Measurements from ENCODE around the gene DNAH2. TPM values are rescaled to one million over a fixed set of nuclear protein-coding genes. Genes with fewer than 3 reads are reported as not detected.

Gene DNAH2
- total and polyA plus RNA-seq, 2 of the 4 experiments (the other 2 are of a cell fraction): under 0.01 to 0.02 TPM

DNA sequence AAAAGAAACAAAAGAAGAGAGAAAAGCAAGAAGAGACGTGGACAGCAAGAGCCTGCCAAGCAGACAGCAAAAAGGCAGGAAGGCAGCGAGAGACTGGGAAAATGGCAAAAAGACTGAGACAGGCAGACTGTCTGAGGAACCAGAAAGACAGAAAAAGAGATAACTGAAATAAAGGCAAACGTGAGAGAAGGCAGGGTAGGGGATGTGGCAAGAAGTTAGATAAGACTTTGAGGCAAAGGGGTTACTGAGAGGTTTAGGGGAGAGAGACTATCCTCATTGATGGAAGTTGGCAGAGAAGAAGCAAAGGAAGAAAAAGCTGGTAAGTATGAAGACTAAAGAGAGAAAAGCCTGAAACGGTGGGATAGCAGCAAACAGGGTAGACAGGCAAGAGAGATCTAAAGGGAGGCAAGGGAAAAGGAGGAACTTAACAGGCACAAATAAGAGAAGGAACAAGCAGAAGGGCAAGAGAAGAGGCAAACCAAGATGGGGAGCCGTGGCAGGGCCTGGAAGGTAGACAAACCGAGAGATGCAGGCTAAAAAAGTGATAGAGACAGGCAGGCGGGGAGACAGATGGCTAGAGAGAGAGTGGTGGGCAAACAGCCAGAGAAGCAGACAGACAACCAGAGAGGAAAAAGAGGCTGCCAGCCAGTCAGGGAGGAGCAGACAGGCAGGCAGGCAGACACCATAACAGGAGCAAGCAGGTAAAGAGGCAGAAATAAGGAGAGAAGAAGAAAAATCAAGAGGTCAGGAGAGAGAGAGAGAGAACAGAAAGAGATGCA, 163.9 kb downstream of the DNAH2 start:
- no peak overlapping the region for H3K14ac ChIP-seq (replicated peaks; ENCODE audit: low read depth, low read length)
- H2AFZ ChIP-seq (replicated peaks; ENCODE audit: low read length, poor library complexity): no peak overlapping the region
- POLR2A ChIA-PET (ENCODE audit: unreplicated experiment): no interaction called here
- H2BK15ac ChIP-seq (ENCODE audit: low read depth, low read length): no peak overlapping the region
- WGBS, 2 experiments (ENCODE audit: extremely low coverage in 2 of 2, insufficient read length in 1 of 2): 49% methylated on average over 7 of the region's 7 CpGs; no CpG with 5 or more reads in 1 of the 2 experiments
- no peak overlapping the region for H4K8ac ChIP-seq (ENCODE audit: low read depth in 2 of 2, low read length in 2 of 2)
- no peaks in the 10 kb centered on the region for H3K9me3 ChIP-seq (ENCODE audit: control insufficient read depth, insufficient read depth, low read length)
- no peak overlapping the region for H3K4me3 ChIP-seq (ENCODE audit: insufficient read depth, low read depth, low read length)
- dilution Hi-C loops (cut with HindIII; ENCODE audit: low sequenced_read_pairs, unreplicated experiment) (no loop called here), intact Hi-C loops (cut with micrococcal nuclease) (no loop called here), in situ Hi-C loops (cut with MboI; ENCODE audit: low sequenced_read_pairs) (no loop called here)
- TF ChIP-seq RAD21 (IDR thresholded peaks at IDR 0.05; ENCODE audit: low read length): no peak
- no peak for TF ChIP-seq FOS (IDR thresholded peaks at IDR 0.05; ENCODE audit: low read depth, low read length)
- TF ChIP-seq BHLHE40 (IDR thresholded peaks at IDR 0.05; ENCODE audit: low read depth, low read length): no peak
- no peak for TF ChIP-seq MXI1 (IDR thresholded peaks at IDR 0.05; ENCODE audit: borderline replicate concordance, low read depth, low read length)
- no peak for TF ChIP-seq SMC3 (IDR thresholded peaks at IDR 0.05; ENCODE audit: low read depth, low read length)
- TF ChIP-seq, protein P1, sequence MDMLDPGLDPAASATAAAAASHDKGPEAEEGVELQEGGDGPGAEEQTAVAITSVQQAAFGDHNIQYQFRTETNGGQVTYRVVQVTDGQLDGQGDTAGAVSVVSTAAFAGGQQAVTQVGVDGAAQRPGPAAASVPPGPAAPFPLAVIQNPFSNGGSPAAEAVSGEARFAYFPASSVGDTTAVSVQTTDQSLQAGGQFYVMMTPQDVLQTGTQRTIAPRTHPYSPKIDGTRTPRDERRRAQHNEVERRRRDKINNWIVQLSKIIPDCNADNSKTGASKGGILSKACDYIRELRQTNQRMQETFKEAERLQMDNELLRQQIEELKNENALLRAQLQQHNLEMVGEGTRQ (IDR thresholded peaks at IDR 0.05; ENCODE audit: low read depth, low read length): no peak
- TF ChIP-seq, protein P2, sequence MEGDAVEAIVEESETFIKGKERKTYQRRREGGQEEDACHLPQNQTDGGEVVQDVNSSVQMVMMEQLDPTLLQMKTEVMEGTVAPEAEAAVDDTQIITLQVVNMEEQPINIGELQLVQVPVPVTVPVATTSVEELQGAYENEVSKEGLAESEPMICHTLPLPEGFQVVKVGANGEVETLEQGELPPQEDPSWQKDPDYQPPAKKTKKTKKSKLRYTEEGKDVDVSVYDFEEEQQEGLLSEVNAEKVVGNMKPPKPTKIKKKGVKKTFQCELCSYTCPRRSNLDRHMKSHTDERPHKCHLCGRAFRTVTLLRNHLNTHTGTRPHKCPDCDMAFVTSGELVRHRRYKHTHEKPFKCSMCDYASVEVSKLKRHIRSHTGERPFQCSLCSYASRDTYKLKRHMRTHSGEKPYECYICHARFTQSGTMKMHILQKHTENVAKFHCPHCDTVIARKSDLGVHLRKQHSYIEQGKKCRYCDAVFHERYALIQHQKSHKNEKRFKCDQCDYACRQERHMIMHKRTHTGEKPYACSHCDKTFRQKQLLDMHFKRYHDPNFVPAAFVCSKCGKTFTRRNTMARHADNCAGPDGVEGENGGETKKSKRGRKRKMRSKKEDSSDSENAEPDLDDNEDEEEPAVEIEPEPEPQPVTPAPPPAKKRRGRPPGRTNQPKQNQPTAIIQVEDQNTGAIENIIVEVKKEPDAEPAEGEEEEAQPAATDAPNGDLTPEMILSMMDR (conservative IDR thresholded peaks at IDR 0.05; ENCODE audit: low read depth, low read length): no peak
- no peak for TF ChIP-seq NFE2L2 (IDR thresholded peaks at IDR 0.05; ENCODE audit: low read depth, low read length)
- CTCF ChIA-PET: no interaction called here
- no peak overlapping the region for H4K91ac ChIP-seq (ENCODE audit: insufficient read depth, low read depth, low read length)
- no peak overlapping the region for H3K27ac ChIP-seq (ENCODE audit: insufficient read depth, low read length)
- no peak overlapping the region for H3K18ac ChIP-seq (ENCODE audit: low read depth, low read length)
- H3K23ac ChIP-seq (ENCODE audit: low read depth, low read length): peak overlapping the region; percentile 31; the same call in 1 of the 2 replicates
- no peak overlapping the region for H2AK5ac ChIP-seq (ENCODE audit: low read depth, low read length)
- DNase-seq: no peak
- no peaks in the 10 kb centered on the region for H3K27me3 ChIP-seq (ENCODE audit: control insufficient read depth, insufficient read depth, low read length)
- no peak overlapping the region for H3K9ac ChIP-seq (ENCODE audit: low read depth, low read length)
- no peak for ATAC-seq (ENCODE audit: low read depth)
- H4K5ac ChIP-seq (ENCODE audit: low read depth, low read length): no peak overlapping the region
- H3K79me1 ChIP-seq (ENCODE audit: low read depth in 1 of 2, low read length in 2 of 2): peaks cover 4 to 34% of the 10 kb centered on the region in 2 experiments; a peak in 3 of 4 replicates
- no peak overlapping the region for H3K4ac ChIP-seq (ENCODE audit: low read depth, low read length)
- no peak overlapping the region for H2BK20ac ChIP-seq (ENCODE audit: low read depth, low read length)
- H3K56ac ChIP-seq (ENCODE audit: extremely low read depth, insufficient read depth, low read length): no peak overlapping the region
- peaks cover 8% of the 10 kb centered on the region for H3K4me1 ChIP-seq (ENCODE audit: control insufficient read depth, insufficient read depth, low read length)
- peaks cover 5% of the 10 kb centered on the region; the same call in 1 of the 2 replicates for H3K9me1 ChIP-seq (ENCODE audit: insufficient read depth, low read length)
- H3K4me2 ChIP-seq (ENCODE audit: low read depth, low read length): no peak overlapping the region
- no peaks in the 10 kb centered on the region for H4K20me1 ChIP-seq (ENCODE audit: insufficient read depth, low read length)
- peaks cover 17% of the 10 kb centered on the region for H3K36me3 ChIP-seq (ENCODE audit: control insufficient read depth, insufficient read depth, low read length)
- no peak overlapping the region for H2BK120ac ChIP-seq (ENCODE audit: low read depth, low read length)
- no TSS peak for BruUV-seq (replicated peaks)
- H2BK5ac ChIP-seq (ENCODE audit: low read depth, low read length, poor library complexity, severe bottlenecking): no peak overlapping the region
- no peak overlapping the region for H2AK9ac ChIP-seq (replicated peaks; ENCODE audit: low read depth, low read length, poor library complexity)
